Myocyte (in vitro differentiated cells): Measurements from ENCODE around the gene PRG3. TPM values are rescaled to one million over a fixed set of nuclear protein-coding genes. Genes with fewer than 3 reads are reported as not detected.
"Not testable (repeated sequence)": the region's sequence is repeated elsewhere in the genome, so short reads cannot be mapped to it uniquely, and the experiment has no call there.

Experiments
- DNase-seq: peaks from one replicate; pipeline ENCODE4 v3.0.0-alpha.2; 2012; ENCODE audit warnings: low read depth
- total RNA-seq: library from RNA; depleted of rRNA; stranded (reverse); fragments of >200 nt; gene quantifications from 2 replicates; pipeline ENCODE4 v1.2.3, GENCODE V29; 2014

PRG3 gene
- total RNA-seq, 1 donor from 2014 or later = not detected

DNA sequence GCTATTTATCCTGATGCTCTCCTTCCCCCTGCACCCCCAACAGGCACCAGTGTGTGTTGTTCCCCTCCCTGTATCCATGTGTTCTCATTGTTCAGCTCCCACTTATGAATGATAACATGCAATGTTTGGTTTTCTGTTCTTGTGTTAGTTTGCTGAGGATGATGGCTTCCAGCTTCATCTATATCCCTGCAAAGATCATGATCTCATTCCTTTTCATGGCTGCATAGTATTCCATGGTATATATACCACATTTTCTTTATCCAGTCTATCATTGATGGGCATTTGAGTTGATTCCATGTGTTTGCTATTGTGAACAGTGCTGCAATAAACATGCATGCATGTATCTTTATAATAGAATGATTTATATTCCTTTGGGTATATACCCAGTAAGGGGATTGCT is 19.5 kb downstream of the PRG3 start:
- DNase-seq = not testable (repeated sequence)

DNA sequence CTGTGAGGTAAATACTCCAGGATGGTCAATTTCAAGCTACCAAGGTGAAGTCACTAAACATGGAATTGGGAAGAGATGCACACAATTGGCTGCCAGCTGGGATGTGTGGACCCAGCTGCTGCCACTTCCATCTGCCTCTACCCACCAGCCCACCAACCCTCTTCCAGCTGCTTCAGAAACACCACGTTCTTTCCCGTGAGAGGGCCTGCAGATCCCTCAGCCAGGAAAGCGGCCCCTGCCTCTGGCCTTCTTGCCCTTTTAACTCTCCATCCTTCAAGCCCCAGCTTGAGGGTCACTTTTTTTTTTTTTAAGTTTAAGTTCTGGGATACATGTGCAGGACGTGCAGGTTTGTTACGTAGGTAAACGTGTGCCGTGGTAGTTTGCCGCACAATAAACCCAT is 20.0 kb downstream of the PRG3 start:
- DNase-seq = no peak

DNA sequence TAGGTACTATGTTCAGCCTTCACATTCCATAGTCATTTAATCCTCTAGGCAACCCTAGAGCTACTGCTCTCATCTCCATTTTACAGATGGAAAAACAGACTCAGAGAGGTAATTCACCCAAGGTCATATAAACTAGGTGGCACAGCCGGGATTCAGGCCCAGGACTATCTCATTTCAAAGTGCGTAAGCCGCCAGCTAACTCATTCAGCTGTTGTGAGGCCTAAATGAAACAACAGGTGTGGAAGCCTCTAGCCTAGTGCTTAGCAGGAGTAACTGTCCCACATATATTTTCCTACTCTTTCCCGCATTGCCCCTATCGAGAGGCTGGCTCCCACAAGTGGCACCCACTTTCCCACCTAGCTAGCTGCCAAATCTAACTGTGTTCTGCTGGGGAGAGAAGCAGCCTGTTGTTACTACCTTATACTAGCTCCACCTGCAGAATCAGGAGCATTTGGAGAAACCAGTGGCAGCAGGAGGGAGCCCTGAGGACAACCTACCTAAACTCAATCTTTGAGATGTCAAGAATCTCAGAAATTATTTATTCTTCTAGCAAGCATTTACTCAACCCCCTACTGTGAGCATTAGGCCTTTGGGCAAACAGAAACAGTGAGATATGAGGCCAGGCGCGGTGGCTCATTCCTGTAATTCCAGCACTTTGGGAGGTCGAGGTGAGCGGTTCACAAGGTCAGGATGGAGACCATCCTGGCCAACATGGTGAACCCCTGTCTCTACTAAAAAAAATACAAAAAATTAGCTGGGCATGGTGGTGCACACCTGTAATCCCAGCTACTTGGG is 20.9 kb downstream of the PRG3 start:
- peak; percentile 85 for DNase-seq

DNA sequence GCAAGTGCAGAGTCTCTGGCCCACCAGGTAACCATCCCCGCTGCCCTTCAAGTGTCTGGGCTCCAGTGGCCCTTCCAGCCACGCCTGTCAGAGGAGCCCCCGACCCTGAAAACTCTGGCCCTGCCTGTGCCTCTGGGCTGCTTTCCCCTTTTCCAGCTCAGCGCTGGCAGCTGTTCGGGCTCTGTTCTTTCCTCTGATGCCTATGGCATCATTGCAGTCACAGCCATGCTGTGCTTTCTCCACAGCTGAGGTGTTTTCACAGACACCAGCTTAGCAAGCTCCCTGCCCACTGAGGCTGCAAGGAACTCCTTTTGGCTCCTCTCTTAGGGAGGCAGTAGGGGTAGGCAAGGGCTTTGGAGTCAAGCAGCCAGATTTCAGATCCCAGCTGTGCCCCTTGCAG is 21.6 kb downstream of the PRG3 start:
- no peak for DNase-seq

DNA sequence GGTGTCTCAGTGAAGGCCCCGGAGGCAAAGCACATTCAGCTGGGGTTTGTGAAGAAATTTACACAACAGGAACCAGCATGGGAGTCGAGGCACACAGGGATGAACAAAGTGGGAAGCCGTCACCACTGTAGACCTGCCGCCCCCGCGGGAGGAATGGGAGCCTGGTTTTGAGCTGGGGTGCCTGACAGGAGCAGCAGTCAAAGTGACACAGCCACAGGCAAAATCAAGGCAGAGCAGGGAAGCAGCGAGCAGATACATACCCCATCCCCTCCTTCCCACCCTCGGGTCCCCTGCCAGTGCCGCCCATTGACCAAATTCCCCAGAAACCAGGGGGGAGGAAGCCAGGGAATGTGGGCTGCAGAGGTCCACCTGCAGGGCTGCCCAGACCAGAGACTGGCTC is 22.0 kb downstream of the PRG3 start:
- DNase-seq = no peak

DNA sequence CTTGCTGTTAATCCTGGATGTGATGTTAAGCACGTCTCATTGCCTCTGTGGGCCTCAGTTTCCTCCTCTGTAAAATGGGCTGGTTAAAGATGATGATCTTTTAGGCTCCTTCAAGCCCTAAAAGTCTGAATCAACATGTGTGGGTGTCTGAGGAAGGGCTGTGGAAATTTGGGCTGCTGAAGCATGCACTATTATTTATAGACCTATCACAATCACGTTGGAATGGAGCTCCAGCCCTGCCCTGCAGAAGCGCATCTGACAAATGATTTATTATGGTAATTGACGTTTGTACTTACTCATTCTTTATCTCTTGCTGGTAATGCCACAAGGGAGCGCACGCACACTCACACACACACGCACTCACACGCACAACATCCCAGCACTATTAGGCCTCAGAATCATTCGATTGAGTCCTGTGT is 22.4 kb downstream of the PRG3 start:
- peak; percentile 68 for DNase-seq

DNA sequence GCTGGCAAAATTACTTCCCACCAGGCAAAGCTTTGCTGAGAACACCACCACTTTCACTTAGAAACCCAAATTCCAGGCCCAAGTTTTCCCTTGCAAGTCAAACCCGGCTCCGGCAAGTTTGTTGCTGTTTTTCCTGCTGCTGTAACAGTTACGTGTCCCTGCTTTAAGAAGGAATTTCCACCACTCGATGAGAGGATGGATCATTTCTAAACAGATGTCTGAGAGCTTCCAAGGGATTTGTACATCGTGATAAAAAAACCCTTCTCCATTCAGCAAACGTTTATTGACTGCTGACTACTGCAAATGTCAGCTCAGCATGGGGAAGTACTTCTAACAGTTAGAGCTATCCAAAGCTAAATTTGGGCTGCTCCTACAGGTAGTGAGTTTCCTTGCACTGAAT is 23.1 kb downstream of the PRG3 start:
- no peak for DNase-seq

DNA sequence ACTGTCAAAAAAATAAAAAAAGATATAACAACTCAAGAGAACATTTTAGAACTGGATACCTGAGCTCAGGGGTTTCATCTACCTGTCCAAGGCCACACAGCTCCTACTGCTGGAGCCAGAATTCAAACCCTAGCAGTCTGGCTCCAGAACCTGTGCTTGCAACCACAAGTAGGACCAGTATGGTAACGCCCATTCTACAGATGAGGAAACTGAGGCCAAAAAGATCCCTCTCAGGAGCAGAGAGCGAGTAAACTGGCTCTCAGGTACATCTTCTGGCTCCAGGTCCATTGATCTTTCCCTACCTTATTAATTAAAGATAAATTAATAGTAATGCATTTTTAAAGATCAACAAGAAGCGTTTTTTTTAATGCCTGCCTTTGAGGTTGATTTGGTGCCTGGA is 23.6 kb downstream of the PRG3 start:
- no peak for DNase-seq

DNA sequence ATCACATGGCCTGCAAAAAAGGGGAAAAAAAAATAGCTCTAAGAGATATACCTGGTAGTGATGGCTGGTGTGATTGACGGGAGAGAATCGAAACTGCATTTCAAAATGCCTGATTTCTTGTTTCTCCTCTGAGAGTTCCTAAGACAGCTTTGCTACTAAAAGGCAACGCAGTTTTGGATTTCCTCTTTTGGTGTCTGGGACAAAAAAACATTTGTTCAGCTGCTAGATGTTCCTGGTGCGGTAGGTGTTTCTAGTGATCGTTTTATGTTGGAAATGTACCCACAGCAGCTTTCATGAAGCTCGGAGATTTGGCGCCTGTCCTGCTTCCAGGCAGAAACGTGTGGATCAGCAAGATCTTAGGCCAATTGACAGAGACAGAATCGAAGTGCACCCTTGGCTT is 24.7 kb downstream of the PRG3 start:
- DNase-seq = no peak

DNA sequence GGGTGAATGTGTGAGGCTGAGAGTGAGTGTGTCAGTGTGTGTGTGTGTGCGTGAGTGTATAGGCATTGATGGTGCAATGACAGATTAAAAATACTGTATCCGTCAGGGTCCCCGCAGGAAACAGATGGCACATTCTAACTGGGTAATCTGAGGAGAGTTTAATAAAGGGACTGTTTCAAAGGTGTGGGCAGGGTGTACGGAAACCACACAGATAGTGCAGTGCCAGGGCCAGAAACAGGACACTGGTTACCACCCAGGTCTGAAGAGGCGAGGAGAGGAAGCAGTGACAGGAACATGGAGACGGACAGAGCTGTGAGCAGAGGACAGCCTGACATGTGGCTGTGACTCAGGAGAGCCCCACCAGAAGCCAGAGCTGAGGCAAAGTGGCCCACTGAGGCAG is 26.3 kb downstream of the PRG3 start:
- DNase-seq = no peak

DNA sequence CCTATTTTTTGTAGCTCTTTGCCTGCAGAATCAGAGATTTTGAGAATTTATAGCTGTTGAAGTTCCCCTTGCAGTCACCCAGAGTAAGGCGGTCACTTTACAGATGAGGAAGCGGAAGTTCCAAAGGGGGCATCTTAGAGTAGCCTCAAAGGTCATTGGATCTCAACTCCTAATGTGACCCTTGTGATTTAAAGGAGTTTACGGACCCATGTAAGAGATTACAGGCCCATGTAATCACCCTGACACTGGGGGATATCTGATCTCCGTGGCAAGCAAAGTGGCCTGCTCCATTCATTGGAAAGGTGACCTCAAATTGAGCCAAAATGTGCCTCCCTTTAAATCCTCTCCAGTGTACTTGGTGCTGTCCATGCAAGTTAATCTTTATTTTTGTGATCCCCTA is 27.1 kb downstream of the PRG3 start:
- DNase-seq = no peak

DNA sequence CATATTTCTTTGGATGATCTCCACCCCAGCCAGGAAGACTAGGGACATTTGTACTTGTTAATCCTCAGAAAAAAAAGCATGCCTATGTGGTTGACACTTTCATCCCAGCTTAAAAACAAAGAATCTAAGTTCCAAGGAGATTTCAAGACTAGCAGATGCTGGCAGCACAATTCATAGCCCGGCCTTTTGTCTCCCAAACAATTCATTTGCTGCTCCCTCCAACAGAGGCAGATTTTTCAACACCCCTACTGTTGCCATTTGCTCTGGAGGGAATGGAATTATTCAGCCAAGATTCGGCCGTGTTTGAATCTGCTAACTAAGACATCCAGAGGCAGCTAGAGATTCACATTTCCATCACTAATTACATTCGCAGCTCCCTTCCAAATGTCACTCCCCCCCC is 27.5 kb downstream of the PRG3 start:
- no peak for DNase-seq

DNA sequence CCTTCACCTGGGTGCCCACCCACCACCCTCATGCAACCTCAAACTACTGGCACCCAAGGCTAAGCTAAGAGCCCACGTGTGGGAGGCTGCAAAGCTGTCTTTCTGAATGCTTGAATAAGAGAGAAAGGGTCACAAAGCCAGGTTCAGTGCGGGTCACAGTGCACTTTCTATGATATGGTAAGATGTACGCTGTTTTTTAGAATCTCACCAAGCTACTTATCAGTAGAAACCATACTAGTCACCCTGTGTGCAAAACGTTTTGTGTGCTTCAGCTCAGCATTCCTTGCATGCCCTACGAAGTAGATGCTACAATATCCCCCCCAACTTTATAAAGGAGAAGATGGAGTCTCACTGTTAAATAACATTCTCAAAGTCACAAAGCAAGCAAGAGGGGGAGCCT is 27.9 kb downstream of the PRG3 start:
- no peak for DNase-seq

DNA sequence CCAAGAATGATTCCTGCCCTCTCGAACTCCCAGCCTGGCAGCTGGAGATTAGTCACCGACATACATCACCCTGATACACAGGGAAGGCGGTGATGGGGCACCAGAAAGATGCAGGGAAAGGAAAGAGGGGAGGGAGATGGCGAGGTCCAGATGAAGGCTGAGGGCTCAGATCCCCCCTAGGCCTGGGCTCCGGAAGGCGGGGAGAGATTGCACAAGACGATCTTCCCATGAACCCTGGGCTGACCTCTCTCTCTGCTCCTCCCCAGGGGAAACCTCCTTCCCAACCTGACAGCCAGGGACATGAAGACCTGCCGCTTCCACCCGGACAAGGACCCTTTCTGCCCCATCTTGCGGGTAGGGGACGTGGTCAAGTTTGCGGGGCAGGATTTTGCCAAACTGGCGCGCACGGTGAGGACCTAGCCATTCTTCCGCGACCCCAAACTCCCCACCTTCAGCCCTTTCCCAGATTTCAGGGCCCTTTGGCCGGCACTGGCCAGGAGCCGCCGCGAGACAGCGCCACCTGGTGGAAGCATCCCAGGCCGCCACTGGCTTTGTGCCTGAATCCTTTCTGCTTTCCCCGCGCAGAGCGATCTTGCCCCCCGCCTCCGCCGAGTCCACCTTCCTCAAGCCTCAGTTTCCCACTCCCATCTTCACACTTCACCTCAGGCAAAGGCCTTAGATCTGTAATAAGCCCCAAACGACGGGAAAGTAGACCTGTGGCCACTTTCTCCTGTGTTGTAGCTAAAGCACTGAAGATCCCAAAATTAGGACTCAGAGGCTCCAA is 31.3 kb downstream of the PRG3 start:
- DNase-seq = peak; percentile 39

DNA sequence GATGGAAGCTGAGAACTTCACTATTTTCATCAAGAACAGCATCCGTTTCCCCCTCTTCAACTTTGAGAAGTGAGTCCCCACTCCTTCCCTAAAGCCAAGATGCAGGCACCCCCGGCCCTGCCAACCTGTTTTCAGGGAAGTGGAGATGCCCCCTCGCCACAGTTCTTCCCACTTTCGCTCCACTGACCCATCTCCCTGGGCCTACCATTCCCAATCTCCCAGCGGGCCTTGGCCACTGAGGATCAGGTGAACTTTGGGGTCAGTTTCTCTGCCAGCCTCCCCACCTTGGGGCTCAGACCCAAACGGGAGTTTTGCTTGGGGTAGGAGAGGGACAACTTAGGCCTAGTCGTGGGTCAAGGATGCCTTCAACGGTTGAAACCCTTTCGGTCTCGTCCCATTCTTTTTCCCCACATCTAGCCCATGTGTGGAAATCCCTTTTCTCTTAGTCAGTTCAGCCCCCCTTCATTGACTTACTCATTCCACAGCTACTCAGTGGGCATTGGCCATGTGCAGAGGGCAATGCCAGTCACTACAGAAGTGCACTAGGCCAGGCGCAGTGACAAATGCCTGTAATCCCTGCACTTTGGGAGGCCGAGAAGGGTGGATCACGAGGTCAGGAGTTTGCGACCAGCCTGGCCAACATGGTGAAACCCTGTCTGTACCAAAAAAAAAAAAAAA is 32.2 kb downstream of the PRG3 start:
- no peak for DNase-seq

DNA sequence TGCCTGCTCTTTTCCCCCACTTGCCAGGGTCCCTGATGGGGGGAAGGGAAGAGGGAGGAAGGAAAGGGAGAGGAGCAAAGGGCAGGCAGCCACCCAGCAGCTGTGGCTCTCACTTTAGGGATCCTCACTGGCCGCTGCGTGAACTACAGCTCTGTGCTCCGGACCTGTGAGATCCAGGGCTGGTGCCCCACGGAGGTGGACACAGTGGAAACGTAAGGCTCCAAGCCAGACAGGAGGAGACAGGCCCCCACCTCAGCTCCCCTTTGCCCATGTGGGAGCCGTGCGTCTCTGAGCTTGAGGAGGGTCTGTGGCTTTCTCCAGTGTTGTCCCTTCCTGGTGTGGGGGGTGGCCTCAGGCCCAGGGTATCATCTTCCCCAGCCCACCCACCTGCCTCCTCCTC is 32.9 kb downstream of the PRG3 start:
- no peak for DNase-seq

DNA sequence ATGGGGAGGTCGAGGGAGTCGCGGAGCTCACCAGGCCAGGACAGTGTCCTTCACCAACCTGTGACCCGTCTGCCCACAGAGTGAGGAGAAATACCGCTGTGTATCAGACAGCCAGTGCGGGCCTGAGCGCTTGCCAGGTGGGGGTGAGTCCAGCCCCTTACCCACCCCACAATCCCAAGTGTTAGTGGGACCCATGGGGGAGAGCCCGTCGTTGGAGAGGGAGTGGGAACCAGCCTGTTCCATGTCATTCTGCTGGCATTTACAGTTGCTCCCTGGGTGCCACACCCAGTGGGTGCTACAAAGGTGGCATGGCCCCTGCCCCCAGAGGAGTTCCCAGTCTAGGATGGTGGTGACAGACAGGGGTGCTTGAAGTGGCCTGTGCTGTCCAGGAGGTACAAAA is 33.6 kb downstream of the PRG3 start:
- DNase-seq = no peak

DNA sequence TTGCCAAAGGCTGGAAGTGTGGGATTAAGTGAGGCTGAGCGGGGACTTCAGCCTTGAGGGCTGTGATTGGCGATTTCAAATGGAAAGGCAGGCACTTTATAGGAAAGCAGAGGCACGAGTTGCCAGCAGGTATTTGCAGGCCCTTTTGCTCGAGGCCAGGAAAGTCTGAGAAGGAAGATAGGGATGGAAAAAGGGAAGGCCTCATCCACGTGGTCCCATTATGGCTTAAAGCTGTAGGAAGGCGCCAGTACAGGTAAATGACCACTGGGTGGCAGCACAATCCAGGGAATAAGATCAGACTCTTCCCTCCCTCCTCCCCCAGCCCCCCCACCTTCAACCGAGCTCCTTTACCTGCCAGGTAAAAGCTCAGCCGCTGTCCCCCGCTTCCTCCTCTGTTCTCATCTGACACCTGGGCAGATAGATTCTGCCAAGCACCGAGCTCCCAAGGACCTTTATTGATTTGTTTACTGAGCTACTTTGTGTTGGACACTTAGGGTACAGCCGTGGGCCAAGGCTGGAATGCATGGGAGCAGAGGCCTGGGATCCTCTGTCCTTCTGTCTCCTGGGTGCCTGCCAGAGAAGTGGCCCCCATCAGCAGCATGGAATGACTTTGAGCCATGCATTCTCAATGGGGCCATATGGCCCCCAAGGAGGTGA is 35.3 kb downstream of the PRG3 start:
- peak; percentile 71 for DNase-seq

DNA sequence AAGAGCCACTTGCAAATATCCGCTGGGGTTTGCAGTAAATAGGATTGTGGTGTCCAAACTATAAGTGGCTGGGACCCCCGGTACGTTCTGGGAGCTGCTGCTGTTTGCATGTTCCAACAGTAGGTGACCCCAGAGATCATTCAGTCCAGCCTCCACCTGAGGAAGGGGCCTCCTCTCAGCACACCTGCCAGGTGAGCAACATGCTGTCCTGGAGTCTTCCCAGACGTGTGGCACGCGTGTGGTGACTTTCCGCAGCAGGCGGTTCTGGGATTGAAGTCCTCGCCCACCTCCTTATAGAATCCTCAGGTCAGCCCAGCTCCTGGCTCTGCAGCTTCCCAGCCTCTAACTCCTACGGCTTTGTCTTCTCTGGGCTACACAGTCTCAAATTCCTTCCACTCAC is 36.1 kb downstream of the PRG3 start:
- DNase-seq = no peak

DNA sequence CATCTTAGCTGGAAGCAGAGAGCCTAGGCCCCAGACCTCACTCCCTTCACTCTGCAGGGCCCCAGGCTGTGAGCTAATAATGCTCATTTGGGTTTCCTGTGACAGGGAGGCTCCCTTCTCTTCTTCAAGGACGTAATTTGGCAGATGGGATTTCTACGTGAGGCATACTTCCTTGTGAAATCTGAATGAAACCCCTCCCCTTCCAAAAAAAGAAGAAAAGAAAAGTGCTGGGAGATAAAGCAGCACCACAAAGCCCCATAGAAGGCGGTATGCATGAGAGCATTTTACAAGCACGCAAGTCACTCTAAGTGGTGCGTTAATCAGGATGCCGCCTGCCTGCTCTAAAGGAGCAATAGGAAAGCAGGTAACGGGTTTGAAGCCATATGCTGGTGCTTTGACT is 37.1 kb downstream of the PRG3 start:
- no peak for DNase-seq

DNA sequence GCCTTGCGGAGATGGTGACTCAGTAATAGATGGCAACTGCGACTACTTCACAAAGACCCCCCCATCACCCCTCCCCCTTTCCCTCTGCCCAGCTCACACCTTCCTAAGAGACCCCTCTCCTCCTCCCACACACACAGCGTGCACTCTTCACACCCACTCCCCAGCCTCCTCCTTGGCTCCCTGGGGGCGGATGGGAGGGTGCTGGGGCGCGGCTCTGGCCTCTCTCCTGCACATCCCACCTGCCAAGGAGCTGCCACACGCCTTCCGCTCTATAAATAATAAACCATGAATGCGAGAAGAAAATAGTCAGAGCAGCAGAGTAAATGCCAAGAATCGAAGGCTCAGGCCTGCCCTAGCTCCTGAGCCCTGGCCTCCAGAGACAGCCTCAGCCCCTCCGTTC is 38.2 kb downstream of the PRG3 start:
- no peak for DNase-seq
